IMR-90 (cell line): ENCODE data around the gene GALNT9. TPM values are rescaled to one million over a fixed set of nuclear protein-coding genes. Genes with fewer than 3 reads are reported as not detected.

Source experiments
- ATAC-seq: fragments of 200-7000 bp; cut with Tn5 transposase; 2 replicates; pipeline ENCODE4 v1.9.1; 2020; ENCODE audit warnings: low read depth, mild to moderate bottlenecking, moderate library complexity
- BruUV-seq: library from RNA; stranded (reverse); fragments of 400-500 nt; replicated peaks from 2 replicates; lab custom pipeline; 2021; lab: Mats Ljungman, UMichigan
- CTCF ChIA-PET: fragments of 300-600 bp; formaldehyde crosslinking; extraction: SDS; loops from one replicate; lab custom pipeline; 2021; ENCODE audit warnings: antibody characterized with exemption; lab: Yijun Ruan, JAX
- POLR2A ChIA-PET: fragments of 300-600 bp; sonication (Branson Sonifier 250); formaldehyde crosslinking; loops from one replicate; lab custom pipeline; 2022; ENCODE audit warnings: antibody characterized with exemption; ENCODE audit not compliant: unreplicated experiment; lab: Charles Lee
- DNase-seq: peaks from one replicate; pipeline ENCODE4 v3.0.0; 2013
- H2AFZ ChIP-seq: replicated peaks from 2 replicates; pipeline ENCODE3; 2013; ENCODE audit warnings: low read length, mild to moderate bottlenecking; ENCODE audit not compliant: poor library complexity
- H2AK5ac ChIP-seq: 2 replicates; pipeline ENCODE4 v1.6.1; 2013; ENCODE audit warnings: low read depth, low read length, inconsistent platforms
- H2AK9ac ChIP-seq: replicated peaks from 2 replicates; pipeline ENCODE3; 2013; ENCODE audit warnings: mild to moderate bottlenecking, low read depth, low read length, moderate library complexity; ENCODE audit not compliant: poor library complexity
- H2BK120ac ChIP-seq: 2 replicates; pipeline ENCODE4 v1.6.1; 2013; ENCODE audit warnings: low read depth, low read length, inconsistent platforms
- H2BK15ac ChIP-seq: 3 replicates; pipeline ENCODE4 v1.6.1; 2013; ENCODE audit warnings: low read depth, low read length, inconsistent platforms
- H2BK20ac ChIP-seq: 2 replicates; pipeline ENCODE4 v1.6.1; 2013; ENCODE audit warnings: low read depth, mild to moderate bottlenecking, inconsistent platforms, low read length, moderate library complexity
- H2BK5ac ChIP-seq: 2 replicates; pipeline ENCODE4 v1.6.1; 2013; ENCODE audit warnings: mild to moderate bottlenecking, low read depth, low read length, inconsistent platforms; ENCODE audit not compliant: poor library complexity, severe bottlenecking
- H3K14ac ChIP-seq: replicated peaks from 2 replicates; pipeline ENCODE4 v1.6.1; 2013; ENCODE audit warnings: low read depth, low read length, inconsistent platforms
- H3K18ac ChIP-seq: 2 replicates; pipeline ENCODE4 v1.6.1; 2013; ENCODE audit warnings: low read depth, low read length, control low read depth
- H3K23ac ChIP-seq: 2 replicates; pipeline ENCODE4 v1.6.1; 2013; ENCODE audit warnings: low read depth, low read length, inconsistent platforms
- H3K27ac ChIP-seq: 2 replicates; pipeline ENCODE4 v1.5.1; 2013; ENCODE audit warnings: mild to moderate bottlenecking, control low read depth, low read length; ENCODE audit not compliant: insufficient read depth
- H3K27me3 ChIP-seq: 2 replicates; pipeline ENCODE4 v1.6.1; 2013; ENCODE audit warnings: low read length; ENCODE audit not compliant: control insufficient read depth, insufficient read depth
- H3K36me3 ChIP-seq: 2 replicates; pipeline ENCODE4 v1.6.1; 2013; ENCODE audit warnings: low read length, mixed read lengths; ENCODE audit not compliant: control insufficient read depth, insufficient read depth
- H3K4ac ChIP-seq: 2 replicates; pipeline ENCODE4 v1.6.1; 2013; ENCODE audit warnings: low read depth, low read length, inconsistent platforms
- H3K4me1 ChIP-seq: 2 replicates; pipeline ENCODE4 v1.6.1; 2013; ENCODE audit warnings: low read length, mixed read lengths; ENCODE audit not compliant: control insufficient read depth, insufficient read depth
- H3K4me2 ChIP-seq: 2 replicates; pipeline ENCODE4 v1.6.1; 2013; ENCODE audit warnings: low read depth, mild to moderate bottlenecking, control low read depth, low read length, moderate library complexity
- H3K4me3 ChIP-seq: 2 replicates; pipeline ENCODE4 v1.5.1; 2013; ENCODE audit warnings: low read depth, mild to moderate bottlenecking, control low read depth, low read length, moderate library complexity; ENCODE audit not compliant: insufficient read depth
- H3K56ac ChIP-seq: 2 replicates; pipeline ENCODE4 v1.6.1; 2013; ENCODE audit warnings: low read length, inconsistent platforms; ENCODE audit not compliant: insufficient read depth; ENCODE audit errors: extremely low read depth
- H3K79me1 ChIP-seq, 2 experiments: 2 replicates each; pipeline ENCODE4 v1.6.1; 2013; ENCODE audit warnings: low read length in 2 of 2, inconsistent platforms in 1 of 2, low read depth in 1 of 2
- H3K9ac ChIP-seq: 2 replicates; pipeline ENCODE4 v1.6.1; 2013; ENCODE audit warnings: low read depth, low read length, control low read depth
- H3K9me1 ChIP-seq: 2 replicates; pipeline ENCODE4 v1.6.1; 2013; ENCODE audit warnings: low read length, inconsistent platforms; ENCODE audit not compliant: insufficient read depth
- H3K9me3 ChIP-seq: 2 replicates; pipeline ENCODE4 v1.6.1; 2013; ENCODE audit warnings: low read length; ENCODE audit not compliant: control insufficient read depth, insufficient read depth
- H4K20me1 ChIP-seq: 2 replicates; pipeline ENCODE4 v1.6.1; 2013; ENCODE audit warnings: low read length, inconsistent platforms; ENCODE audit not compliant: insufficient read depth
- H4K5ac ChIP-seq: 2 replicates; pipeline ENCODE4 v1.6.1; 2013; ENCODE audit warnings: mild to moderate bottlenecking, low read depth, low read length, control low read depth
- H4K8ac ChIP-seq, 2 experiments: 2 replicates each; pipeline ENCODE4 v1.6.1; 2013; ENCODE audit warnings: low read depth in 2 of 2, low read length in 2 of 2, control low read depth in 1 of 2, inconsistent platforms in 1 of 2
- H4K91ac ChIP-seq: 2 replicates; pipeline ENCODE4 v1.6.1; 2013; ENCODE audit warnings: low read depth, low read length, inconsistent platforms; ENCODE audit not compliant: insufficient read depth
- BHLHE40 ChIP-seq: fragments of 150-350 bp; IDR thresholded peaks from 2 replicates; pipeline ENCODE4 v1.6.1; 2016; ENCODE audit warnings: mild to moderate bottlenecking, low read depth, low read length
- CEBPB ChIP-seq: IDR thresholded peaks from 2 replicates; pipeline ENCODE4 v1.6.1; 2012; ENCODE audit warnings: low read depth, low read length, improper control_type of control experiment
- CHD1 ChIP-seq: IDR thresholded peaks from 2 replicates; pipeline ENCODE4 v1.6.1; 2012; ENCODE audit warnings: low read depth, low read length, improper control_type of control experiment
- CTCF ChIP-seq: conservative IDR thresholded peaks from 2 replicates; pipeline ENCODE4 v1.5.1; 2012; ENCODE audit warnings: mild to moderate bottlenecking, low read depth, low read length, improper control_type of control experiment
- FOS ChIP-seq: fragments of 150-350 bp; IDR thresholded peaks from 2 replicates; pipeline ENCODE4 v1.6.1; 2016; ENCODE audit warnings: low read depth, low read length
- MAFK ChIP-seq: IDR thresholded peaks from 2 replicates; pipeline ENCODE4 v1.6.1; 2012; ENCODE audit warnings: low read depth, low read length, improper control_type of control experiment
- MAZ ChIP-seq: IDR thresholded peaks from 2 replicates; pipeline ENCODE4 v1.6.1; 2012; ENCODE audit warnings: low read depth, mild to moderate bottlenecking, low read length, improper control_type of control experiment, moderate library complexity, borderline replicate concordance
- MXI1 ChIP-seq: IDR thresholded peaks from 2 replicates; pipeline ENCODE4 v1.6.1; 2012; ENCODE audit warnings: low read depth, mild to moderate bottlenecking, low read length, moderate library complexity, borderline replicate concordance
- NFE2L2 ChIP-seq: fragments of 150-350 bp; IDR thresholded peaks from 2 replicates; pipeline ENCODE4 v1.6.1; 2016; ENCODE audit warnings: low read depth, mild to moderate bottlenecking, low read length
- POLR2A ChIP-seq: IDR thresholded peaks from 2 replicates; pipeline ENCODE4 v1.6.1; 2012; ENCODE audit warnings: mild to moderate bottlenecking, low read depth, low read length
- RAD21 ChIP-seq: IDR thresholded peaks from 2 replicates; pipeline ENCODE4 v1.6.1; 2012; ENCODE audit warnings: low read length, improper control_type of control experiment
- RCOR1 ChIP-seq: IDR thresholded peaks from 2 replicates; pipeline ENCODE4 v1.6.1; 2012; ENCODE audit warnings: mild to moderate bottlenecking, low read length, improper control_type of control experiment; ENCODE audit not compliant: insufficient replicate concordance
- RFX5 ChIP-seq: IDR thresholded peaks from 2 replicates; pipeline ENCODE4 v1.8.0; 2012; ENCODE audit warnings: low read depth, mild to moderate bottlenecking, low read length, moderate library complexity
- SMC3 ChIP-seq: fragments of 150-350 bp; IDR thresholded peaks from 2 replicates; pipeline ENCODE4 v1.6.1; 2016; ENCODE audit warnings: low read depth, mild to moderate bottlenecking, antibody characterized with exemption, low read length, moderate library complexity
- WGBS, 2 experiments: methylation state at CpG; one replicate each; pipeline versions ENCODE4 v1.1.5 to v1.1.7; 2013; ENCODE audit warnings: missing lambda C conversion rate in 2 of 2; ENCODE audit not compliant: insufficient read length in 1 of 2; ENCODE audit errors: extremely low coverage in 2 of 2; 5-methylcytosine and 5-hydroxymethylcytosine counted together
- dilution Hi-C: fragments of 300-500 bp; cut with HindIII; formaldehyde crosslinking; loops from one replicate; pipeline ENCODE4 v1.14.3; 2018; ENCODE audit warnings: low sequenced_read_pairs; ENCODE audit not compliant: unreplicated experiment
- in situ Hi-C: fragments of 300-500 bp; cut with MboI; formaldehyde crosslinking; loops from 3 replicates; pipeline ENCODE4 v1.14.3; 2019; ENCODE audit warnings: low sequenced_read_pairs, inconsistent platforms, mixed read lengths
- intact Hi-C: fragments of 100-400 bp; cut with micrococcal nuclease; formaldehyde crosslinking; loops from 2 replicates; pipeline ENCODE4 v1.10.0; 2022
- polyA plus RNA-seq, 3 experiments: library from polyadenylated mRNA; depleted of rRNA; stranded (reverse); fragments of >200 nt; gene quantifications; 2 replicates each; pipeline ENCODE4 v1.2.3, GENCODE V29; 2012; ENCODE audit warnings: low replicate concordance in 1 of 3
- total RNA-seq: library from RNA; depleted of rRNA; stranded (reverse); fragments of >200 nt; gene quantifications from 2 replicates; pipeline ENCODE4 v1.2.3, GENCODE V29; 2012
- TF ChIP-seq, protein P1 (sequence below): fragments of 150-350 bp; IDR thresholded peaks from 2 replicates; pipeline ENCODE4 v1.6.1; 2016; ENCODE audit warnings: low read depth, mild to moderate bottlenecking, low read length, moderate library complexity, borderline replicate concordance
- TF ChIP-seq, protein P2 (sequence below): fragments of 150-350 bp; IDR thresholded peaks from 2 replicates; pipeline ENCODE4 v1.6.1; 2017; ENCODE audit warnings: mild to moderate bottlenecking, antibody characterized with exemption, low read length, low read depth

GALNT9 gene
- total and polyA plus RNA-seq, 2 of the 4 experiments (the other 2 are of a cell fraction), result under 0.01 to 0.12 TPM

DNA sequence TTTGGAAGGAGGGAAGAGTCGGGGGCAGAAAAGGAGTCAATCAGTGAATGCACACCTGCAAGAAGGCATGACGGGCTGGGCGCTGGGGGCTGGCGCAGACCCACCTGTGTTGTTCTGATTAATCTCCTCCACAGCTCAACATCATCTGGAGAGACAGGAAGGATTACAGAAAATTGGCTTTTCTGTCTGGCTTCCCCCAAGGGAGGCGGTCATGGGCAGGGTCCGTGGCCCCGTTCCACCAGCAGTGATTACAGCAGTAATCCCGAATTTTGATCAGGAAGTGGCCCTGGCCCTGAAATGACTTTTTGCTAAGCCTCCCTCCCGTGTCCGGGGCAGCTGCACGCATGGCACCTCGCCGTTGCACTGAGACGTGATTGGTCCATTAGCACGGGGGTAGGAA is 24.4 kb upstream of the GALNT9 start:
- Histone ChIP-seq H3K56ac (no peak overlapping the region), H3K27me3 (no peaks in the 10 kb centered on the region), H3K79me1 (no peaks in the 10 kb centered on the region), H3K18ac (no peak overlapping the region), H3K4ac (no peak overlapping the region), H3K4me1 (no peaks in the 10 kb centered on the region), H3K27ac (no peak overlapping the region), H2BK5ac (no peak overlapping the region), H4K5ac (no peak overlapping the region), H3K4me3 (no peak overlapping the region), H2BK20ac (no peak overlapping the region), H3K36me3 (no peaks in the 10 kb centered on the region), H2AK5ac (no peak overlapping the region), H2BK120ac (no peak overlapping the region), H4K8ac (no peak overlapping the region), H2AK9ac (no peak overlapping the region), H3K14ac (no peak overlapping the region), H4K91ac (no peak overlapping the region), H4K20me1 (no peaks in the 10 kb centered on the region), H3K9me1 (no peaks in the 10 kb centered on the region), H3K9ac (no peak overlapping the region), H3K9me3 (peaks cover 25% of the 10 kb centered on the region), H3K23ac (no peak overlapping the region), H2BK15ac (no peak overlapping the region), H3K4me2 (no peak overlapping the region), H2AFZ (no peak overlapping the region)
- ChIA-PET CTCF (no interaction called here), POLR2A (no interaction called here)
- dilution Hi-C loops, result no loop called here
- in situ Hi-C loops, result no loop called here
- TF ChIP-seq SMC3 (no peak), BHLHE40 (no peak), CEBPB (no peak), MXI1 (no peak), CTCF (no peak), CHD1 (no peak), POLR2A (no peak), RCOR1 (no peak), NFE2L2 (no peak), MAZ (no peak), RFX5 (no peak), FOS (no peak), RAD21 (no peak), MAFK (no peak)
- TF ChIP-seq, protein P1, sequence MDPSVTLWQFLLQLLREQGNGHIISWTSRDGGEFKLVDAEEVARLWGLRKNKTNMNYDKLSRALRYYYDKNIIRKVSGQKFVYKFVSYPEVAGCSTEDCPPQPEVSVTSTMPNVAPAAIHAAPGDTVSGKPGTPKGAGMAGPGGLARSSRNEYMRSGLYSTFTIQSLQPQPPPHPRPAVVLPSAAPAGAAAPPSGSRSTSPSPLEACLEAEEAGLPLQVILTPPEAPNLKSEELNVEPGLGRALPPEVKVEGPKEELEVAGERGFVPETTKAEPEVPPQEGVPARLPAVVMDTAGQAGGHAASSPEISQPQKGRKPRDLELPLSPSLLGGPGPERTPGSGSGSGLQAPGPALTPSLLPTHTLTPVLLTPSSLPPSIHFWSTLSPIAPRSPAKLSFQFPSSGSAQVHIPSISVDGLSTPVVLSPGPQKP, result no peak
- TF ChIP-seq, protein P2, sequence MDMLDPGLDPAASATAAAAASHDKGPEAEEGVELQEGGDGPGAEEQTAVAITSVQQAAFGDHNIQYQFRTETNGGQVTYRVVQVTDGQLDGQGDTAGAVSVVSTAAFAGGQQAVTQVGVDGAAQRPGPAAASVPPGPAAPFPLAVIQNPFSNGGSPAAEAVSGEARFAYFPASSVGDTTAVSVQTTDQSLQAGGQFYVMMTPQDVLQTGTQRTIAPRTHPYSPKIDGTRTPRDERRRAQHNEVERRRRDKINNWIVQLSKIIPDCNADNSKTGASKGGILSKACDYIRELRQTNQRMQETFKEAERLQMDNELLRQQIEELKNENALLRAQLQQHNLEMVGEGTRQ, result no peak
- no TSS peak for BruUV-seq
- 60% methylated on average over 11 of the region's 15 CpGs; no CpG with 5 or more reads in 1 of the 2 experiments for whole genome bisulfite sequencing, 2 experiments
- ATAC-seq, result no peak
- intact Hi-C loops, result no loop called here
- no peak for DNase-seq
